ENCODE results near the gene CCDC34.

Gene CCDC34
- total RNA-seq: 1.1 to 2.4 (median 2.2) reads per million in 4 donors

GRCh38 chr11:27362749-27363575 lies at the start of gene CCDC34:
Gene CCDC34, minus strand, starts transcription at chr11:27363215. Its CDS starts 21 bp downstream, at chr11:27363194.
- peak; percentile 73 to 94 (median 80) for DNase-seq

DNA sequence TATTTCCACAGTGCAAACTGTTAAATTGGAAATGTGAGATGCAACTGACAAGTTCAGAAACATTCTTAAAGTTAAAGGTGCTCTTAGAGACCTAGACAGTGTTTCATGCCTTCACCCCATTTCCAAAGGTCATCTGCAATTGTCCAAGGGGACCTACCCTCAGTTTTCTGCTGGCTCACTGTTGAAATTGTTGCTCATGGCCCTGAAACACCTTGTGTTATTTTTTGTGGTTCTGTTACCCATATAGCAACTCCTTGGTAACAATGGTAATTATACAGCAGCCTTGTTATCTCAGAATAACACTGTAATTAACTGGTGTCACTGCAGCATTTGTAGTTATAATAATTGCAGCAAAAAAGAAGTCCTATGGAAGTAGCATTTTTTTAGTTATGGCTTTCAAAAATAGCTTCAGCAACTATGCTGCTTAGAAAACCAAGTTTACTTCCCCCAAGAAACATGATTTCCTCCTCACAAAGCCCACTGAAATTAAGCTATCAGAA lies 49.2 kb upstream of the CCDC34 start:
- no peak for DNase-seq

DNA sequence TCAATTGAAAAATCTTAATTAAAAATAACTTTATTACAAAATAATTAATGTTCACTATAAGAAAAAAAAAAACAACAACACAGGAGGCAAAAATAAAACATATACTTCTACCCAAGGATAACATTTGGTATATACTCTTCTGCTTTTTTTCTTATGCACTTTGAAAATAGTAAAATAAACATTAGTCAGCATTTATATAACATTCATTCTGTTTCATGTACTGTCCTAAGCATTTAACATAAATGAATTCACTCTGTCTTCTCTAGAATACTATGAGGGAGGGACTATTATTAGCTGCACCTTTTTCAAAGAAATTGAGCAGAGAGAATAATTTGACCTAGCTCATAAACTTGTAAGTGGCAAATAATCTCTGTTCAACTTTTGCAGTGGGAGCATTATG lies 48.3 kb upstream of the CCDC34 start:
- DNase-seq: no peak

- no peak for DNase-seq
These were observed 47.3 kb upstream of the CCDC34 start for GRCh38 chr11:27410272-27410671.

DNA sequence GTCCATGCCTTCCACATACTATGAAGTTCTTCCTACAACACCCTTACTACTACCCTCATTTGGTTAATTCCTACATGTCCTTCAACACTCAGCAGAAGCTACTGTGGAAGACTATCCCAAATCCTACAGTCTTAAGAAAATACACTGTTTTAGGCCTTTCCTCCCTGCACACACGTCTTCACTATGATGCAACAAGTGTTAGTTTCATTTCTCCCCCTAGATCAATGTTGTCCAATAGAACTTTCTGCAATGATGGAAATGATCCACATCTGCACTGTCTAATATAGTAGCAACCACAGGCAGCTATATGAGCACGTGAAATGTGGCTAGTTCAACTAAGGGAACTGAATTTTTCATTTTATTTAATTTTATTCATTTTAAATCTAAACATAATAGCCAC lies 46.7 kb upstream of the CCDC34 start:
- no peak for DNase-seq

GRCh38 chr11:27409049-27409448 lies 46.0 kb upstream of the CCDC34 start:
- DNase-seq: no peak

- DNase-seq: no peak
These were observed 45.3 kb upstream of the CCDC34 start for GRCh38 chr11:27408246-27408800.

DNA sequence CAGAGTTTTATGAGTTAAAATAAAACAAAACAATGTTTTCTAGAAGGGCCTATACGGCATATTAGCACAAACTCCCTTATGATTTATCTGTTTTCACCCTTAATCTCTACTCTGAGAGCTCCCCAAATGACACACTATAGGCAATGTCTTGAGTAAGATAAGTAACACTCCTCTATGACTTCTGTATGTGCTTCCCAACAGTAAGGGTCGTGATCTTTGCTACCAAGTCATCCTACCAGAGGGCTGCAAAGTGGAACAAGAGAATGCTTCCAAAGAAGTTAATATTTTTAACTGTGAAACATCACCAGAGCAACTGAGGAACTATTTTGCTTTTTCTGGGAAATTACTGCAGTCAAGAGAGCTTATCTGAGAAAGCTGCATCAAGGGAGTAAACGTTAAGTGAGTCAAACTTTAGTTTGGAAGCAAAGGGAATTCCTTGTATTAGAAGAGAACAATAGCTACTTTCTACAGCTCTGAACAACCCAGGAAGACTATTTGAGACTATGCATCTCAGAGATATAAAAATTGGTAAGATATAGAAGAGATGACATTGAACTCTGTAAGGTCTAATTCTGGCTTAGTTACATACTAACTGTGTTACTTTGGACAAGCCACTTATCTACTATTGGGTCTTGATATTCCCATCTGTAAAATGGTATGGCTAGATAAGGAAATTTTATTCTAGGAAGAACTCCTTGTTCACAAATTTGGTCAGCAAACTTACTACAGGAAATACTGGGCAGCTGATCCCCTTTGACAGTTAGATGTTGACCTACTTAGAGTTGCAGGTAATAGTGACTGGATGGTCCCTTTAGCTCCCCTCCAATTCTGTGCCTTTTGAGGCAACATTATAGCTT lies 43.7 kb upstream of the CCDC34 start:
- DNase-seq: no peak

DNA sequence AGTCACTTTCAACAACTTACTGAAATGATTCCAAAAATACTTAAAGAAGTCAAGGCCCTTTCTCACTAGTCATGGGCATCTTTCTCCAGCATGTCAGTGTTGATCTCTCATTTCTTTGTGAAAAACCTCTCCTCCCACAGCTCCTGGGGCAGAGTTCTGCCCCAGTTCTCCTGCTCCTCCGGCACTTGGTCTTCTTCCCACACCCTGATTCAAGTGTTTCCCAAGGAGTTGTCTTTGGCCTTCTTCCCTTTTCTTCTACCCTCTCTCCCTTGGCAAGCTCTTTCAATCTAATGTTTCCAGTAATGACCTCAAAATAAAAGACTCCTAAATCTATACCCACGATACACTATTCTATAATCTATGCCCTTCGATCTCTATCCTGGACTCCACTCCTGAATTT lies 42.1 kb upstream of the CCDC34 start:
- DNase-seq: no peak

DNA sequence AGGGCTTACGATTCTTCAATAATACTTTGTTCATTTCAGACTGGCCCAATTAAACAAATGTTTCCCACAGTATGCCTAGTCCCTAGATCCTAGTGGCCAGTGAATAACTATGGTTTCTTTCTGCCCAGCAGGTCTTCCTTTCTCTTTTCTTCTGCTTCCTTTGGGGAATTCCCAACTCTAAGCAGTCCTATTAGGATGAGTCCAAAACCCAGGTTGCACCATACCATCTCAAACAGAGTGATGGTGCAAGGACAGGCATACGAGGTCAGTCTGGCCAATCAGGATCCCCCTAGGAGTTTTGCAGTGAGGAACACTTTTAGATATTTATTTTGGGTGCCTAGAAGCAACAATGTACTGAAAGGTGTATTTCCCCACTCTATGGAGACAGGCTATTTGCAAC lies 41.4 kb upstream of the CCDC34 start:
- DNase-seq: no peak

DNA sequence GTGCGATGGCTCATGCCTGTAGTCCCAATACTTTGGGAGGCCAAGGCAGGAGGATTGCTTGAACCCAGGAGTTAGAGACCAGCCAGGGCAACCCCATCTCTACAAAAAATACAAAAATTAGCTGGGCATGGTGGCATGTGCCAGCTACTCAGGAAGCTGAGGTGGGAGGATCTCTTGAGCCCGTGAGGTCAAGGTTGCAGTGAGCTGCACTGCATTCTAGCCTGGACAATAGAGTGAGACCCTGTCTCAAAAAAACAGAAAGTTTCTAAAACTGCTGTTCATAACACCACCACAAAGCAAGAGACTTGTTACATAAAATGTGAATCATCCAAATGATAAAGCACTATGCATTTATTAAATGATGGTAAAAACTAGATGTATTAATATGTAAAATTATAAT lies 40.2 kb upstream of the CCDC34 start:
- no peak for DNase-seq

DNA sequence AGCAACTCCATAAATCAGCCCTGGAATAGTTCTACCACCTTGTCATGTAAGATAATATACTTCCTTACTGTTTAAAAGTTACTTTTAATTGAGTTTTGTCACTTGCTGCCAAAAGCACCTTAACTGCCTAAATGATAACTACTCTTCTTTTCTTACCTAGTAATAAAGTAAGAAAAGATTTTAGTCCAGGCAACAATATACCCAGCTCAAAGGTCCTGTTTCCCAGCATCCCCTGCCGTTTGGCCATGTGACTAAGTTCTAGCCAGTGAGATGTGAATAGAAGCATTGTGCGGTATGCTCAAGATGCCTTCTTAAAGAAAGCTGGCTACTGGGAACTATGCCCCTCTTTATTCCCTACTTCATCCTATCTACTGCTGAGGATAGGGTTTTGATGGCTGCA lies 39.4 kb upstream of the CCDC34 start:
- no peak for DNase-seq

GRCh38 chr11:27401833-27402316 lies 38.9 kb upstream of the CCDC34 start:
- DNase-seq: no peak

- DNase-seq: no peak
These were observed 38.3 kb upstream of the CCDC34 start for GRCh38 chr11:27401280-27401832.

GRCh38 chr11:27398400-27398770 lies 35.4 kb upstream of the CCDC34 start:
- no peak for DNase-seq

GRCh38 chr11:27397624-27398399 lies 34.8 kb upstream of the CCDC34 start:
- DNase-seq: no peak

GRCh38 chr11:27396259-27396839 lies 33.3 kb upstream of the CCDC34 start:
- no peak for DNase-seq

- DNase-seq: no peak
These were observed 32.7 kb upstream of the CCDC34 start for GRCh38 chr11:27395556-27396258.

DNA sequence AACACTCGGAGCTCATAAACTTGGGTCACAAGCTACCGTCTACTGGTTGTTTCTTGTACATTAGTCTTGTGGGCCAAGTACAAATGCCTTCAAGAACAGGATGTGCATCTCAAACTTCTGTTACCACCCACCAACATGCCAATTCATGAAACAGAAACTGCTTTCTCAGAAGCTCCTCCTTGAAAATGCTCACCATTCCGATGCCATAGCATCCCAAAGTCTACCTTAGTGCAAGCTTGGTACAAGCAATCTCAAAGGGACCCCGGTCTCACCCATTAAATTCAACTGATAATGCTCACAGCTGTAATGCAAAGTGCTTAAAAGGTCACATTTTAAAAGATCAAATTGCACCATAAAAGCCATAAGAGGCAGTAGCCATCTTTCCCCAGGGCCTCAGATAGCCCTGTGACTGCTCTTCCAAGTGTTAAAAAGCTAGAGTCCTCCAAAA lies 31.8 kb upstream of the CCDC34 start:
- no peak for DNase-seq

GRCh38 chr11:27392278-27393114 lies 29.5 kb upstream of the CCDC34 start:
- DNase-seq: no peak
